ENCODE measurements around the gene TRAF3IP1.

The TRAF3IP1 gene

DNA sequence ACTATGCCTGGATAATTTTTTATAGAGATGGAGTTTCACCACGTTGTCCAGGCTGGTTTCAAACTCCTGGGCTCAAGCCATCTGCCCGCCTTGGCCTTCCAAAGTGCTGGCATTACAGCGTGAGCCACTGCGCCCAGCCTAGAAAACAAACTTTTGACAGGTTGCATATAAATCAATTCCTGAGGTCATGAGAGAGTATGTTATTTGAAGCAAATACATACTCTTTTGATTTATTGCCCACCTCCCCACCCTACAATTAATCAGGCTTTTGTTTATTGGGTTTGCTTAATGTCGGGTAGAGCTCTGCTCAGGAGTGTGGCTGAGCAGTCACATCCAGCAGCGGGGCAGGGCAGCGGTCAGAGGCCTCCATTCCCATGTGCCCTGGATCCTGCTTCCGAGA, 68.5 kb downstream of the TRAF3IP1 start:
- Histone ChIP-seq H3K9me3 (ENCODE audit: control extremely low read depth in 1 of 5, control insufficient read depth in 4 of 5, insufficient read depth in 2 of 5, low read depth in 1 of 5, low read length in 4 of 5) (peaks cover 0 to 1% (median 0%) of the 10 kb centered on the region in 5 experiments), H3K27ac (ENCODE audit: insufficient read depth in 1 of 2, low read depth in 1 of 2, low read length in 2 of 2, poor library complexity in 1 of 2, severe bottlenecking in 2 of 2) (no peak overlapping the region), H3K27me3 (replicated peaks in 2 of 5; ENCODE audit: control insufficient read depth in 4 of 5, insufficient read depth in 5 of 5, low read length in 4 of 5) (no peaks in the 10 kb centered on the region), H3K4me1 (ENCODE audit: control extremely low read depth in 1 of 4, control insufficient read depth in 4 of 4, insufficient read depth in 4 of 4, low read length in 3 of 4) (peaks cover 3 to 22% (median 8%) of the 10 kb centered on the region in 4 experiments), H3K36me3 (ENCODE audit: control insufficient read depth in 4 of 4, insufficient read depth in 4 of 4, low read length in 3 of 4) (peaks cover 0 to 2% (median 0%) of the 10 kb centered on the region in 4 experiments), H3K4me3 (ENCODE audit: control insufficient read depth in 1 of 7, extremely low read depth in 1 of 7, insufficient read depth in 4 of 7, low read depth in 2 of 7, low read length in 6 of 7) (no peak overlapping the region)
- CTCF ChIA-PET = no interaction called here
- POLR2A ChIA-PET = no interaction called here
- no peak for DNase-seq
- WGBS (ENCODE audit: insufficient coverage) = 92% methylated on average over 6 of the region's 8 CpGs

DNA sequence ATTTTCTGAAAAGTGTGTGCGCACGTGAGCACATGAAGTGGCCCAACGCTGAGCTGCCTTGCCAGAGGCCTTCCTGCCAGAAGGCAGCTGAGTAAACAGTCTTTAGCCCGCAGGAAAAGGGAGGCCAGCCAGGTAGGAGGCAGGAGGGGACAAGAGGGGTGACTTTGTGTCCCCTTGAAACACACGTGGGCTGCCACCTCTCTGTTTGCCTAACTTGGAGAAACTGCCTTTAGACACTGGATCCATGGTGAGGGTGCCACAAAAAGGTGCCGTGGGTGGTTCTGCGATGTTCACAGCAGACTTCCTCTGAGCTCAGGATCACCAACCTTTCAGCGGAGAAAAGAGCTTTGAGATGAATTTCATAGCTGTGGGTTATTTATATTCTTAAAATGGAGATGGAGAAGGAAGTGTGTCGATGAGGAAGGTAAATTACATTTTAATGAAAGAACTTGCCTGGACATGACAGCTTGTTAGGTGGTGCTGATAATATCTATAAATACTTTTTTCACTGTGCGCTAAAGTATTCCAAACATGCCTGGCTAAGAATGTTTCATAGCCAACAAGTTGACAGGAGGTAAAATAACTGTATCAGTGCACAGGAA, 69.8 kb downstream of the TRAF3IP1 start:
- peak in 2 of 3 donors; percentile 46 to 64 for DNase-seq
- Histone ChIP-seq H3K4me1 (ENCODE audit: control extremely low read depth in 1 of 4, control insufficient read depth in 4 of 4, insufficient read depth in 4 of 4, low read length in 3 of 4) (peaks cover 3 to 22% (median 8%) of the 10 kb centered on the region in 4 experiments), H3K27me3 (replicated peaks in 2 of 5; ENCODE audit: control insufficient read depth in 4 of 5, insufficient read depth in 5 of 5, low read length in 4 of 5) (no peaks in the 10 kb centered on the region), H3K4me3 (ENCODE audit: control insufficient read depth in 1 of 7, extremely low read depth in 1 of 7, insufficient read depth in 4 of 7, low read depth in 2 of 7, low read length in 6 of 7) (peak overlapping the region in 2 of 7 experiments; percentile 33 to 35), H3K27ac (ENCODE audit: insufficient read depth in 1 of 2, low read depth in 1 of 2, low read length in 2 of 2, poor library complexity in 1 of 2, severe bottlenecking in 2 of 2) (no peak overlapping the region), H3K36me3 (ENCODE audit: control insufficient read depth in 4 of 4, insufficient read depth in 4 of 4, low read length in 3 of 4) (no peaks in the 10 kb centered on the region), H3K9me3 (ENCODE audit: control extremely low read depth in 1 of 5, control insufficient read depth in 4 of 5, insufficient read depth in 2 of 5, low read depth in 1 of 5, low read length in 4 of 5) (no peaks in the 10 kb centered on the region)
- CTCF ChIA-PET = interaction anchor here (0.7 to 1.4 kb wide), 6 partner anchors 11 to 77 kb away, joined by 3 to 5 read pairs (median 3); no protein-coding TSS in a partner anchor
- 25% methylated on average over 8 of the region's 10 CpGs for WGBS (ENCODE audit: insufficient coverage)
- POLR2A ChIA-PET = no interaction called here

DNA sequence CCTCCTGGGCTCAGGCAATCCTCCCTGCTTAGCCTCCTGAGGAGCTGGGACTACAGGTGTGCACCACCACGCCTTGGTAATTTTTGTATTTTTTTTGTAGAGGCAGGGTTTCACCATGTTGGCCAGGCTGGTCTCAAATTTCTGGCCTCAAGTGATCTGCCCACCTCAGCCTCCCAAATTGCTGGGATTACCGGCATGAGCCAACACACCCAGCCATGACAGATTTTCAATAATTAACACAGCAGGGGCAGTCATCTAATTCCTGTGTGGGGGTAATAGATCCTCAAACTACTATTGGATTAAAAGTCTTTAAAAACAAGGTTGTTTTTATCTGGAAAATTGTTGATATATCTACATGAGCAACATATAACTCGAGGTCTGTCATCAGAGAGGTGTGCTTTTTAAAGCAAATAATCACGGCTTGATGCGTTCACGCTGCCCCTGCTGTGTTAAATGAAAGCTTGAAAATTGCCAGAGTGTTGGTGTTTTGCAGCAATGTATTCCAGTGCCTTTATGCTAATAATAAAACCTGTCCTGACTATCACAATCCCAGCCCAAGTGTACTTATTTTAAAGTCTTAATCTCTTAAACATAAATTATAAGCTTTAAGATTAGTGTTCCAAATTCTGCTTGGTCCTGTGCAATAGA, 70.8 kb downstream of the TRAF3IP1 start:
- ChIA-PET POLR2A (no interaction called here), CTCF (interaction anchor here (1.0 to 1.4 kb wide), 4 partner anchors 12 to 76 kb away, joined by 3 to 4 read pairs (median 3); no protein-coding TSS in a partner anchor)
- H3K36me3 ChIP-seq (ENCODE audit: control insufficient read depth in 4 of 4, insufficient read depth in 4 of 4, low read length in 3 of 4) = no peaks in the 10 kb centered on the region
- H3K4me3 ChIP-seq (ENCODE audit: control insufficient read depth in 1 of 7, extremely low read depth in 1 of 7, insufficient read depth in 4 of 7, low read depth in 2 of 7, low read length in 6 of 7) = no peak overlapping the region
- H3K4me1 ChIP-seq (ENCODE audit: control extremely low read depth in 1 of 4, control insufficient read depth in 4 of 4, insufficient read depth in 4 of 4, low read length in 3 of 4) = peaks cover 3 to 22% (median 8%) of the 10 kb centered on the region in 4 experiments
- no peaks in the 10 kb centered on the region for H3K27me3 ChIP-seq (replicated peaks in 2 of 5; ENCODE audit: control insufficient read depth in 4 of 5, insufficient read depth in 5 of 5, low read length in 4 of 5)
- H3K27ac ChIP-seq (ENCODE audit: insufficient read depth in 1 of 2, low read depth in 1 of 2, low read length in 2 of 2, poor library complexity in 1 of 2, severe bottlenecking in 2 of 2) = no peak overlapping the region
- 90% methylated on average over 2 of the region's 6 CpGs for WGBS (ENCODE audit: insufficient coverage)
- DNase-seq = no peak
- no peaks in the 10 kb centered on the region for H3K9me3 ChIP-seq (ENCODE audit: control extremely low read depth in 1 of 5, control insufficient read depth in 4 of 5, insufficient read depth in 2 of 5, low read depth in 1 of 5, low read length in 4 of 5)

DNA sequence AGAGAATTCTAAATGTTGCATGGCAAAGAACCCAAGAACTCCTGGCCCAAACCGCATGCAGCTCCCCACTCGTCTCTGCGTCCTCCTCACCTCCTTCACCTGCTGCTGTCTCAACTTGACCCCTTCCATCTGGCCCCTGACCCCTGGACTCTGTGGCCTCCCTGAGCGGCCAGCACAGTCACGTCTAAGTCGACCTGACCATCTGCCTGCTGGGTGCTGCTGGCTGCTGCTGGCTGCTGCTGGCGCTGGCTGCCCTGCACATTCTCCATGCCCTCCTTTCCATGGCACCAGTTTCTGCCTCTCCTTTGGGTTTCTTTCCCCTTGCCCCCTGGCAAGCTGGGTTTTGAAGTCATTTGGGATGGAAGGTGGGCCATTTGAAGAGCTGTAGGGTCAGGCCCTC, 76.3 kb downstream of the TRAF3IP1 start:
- Histone ChIP-seq H3K27me3 (replicated peaks in 2 of 5; ENCODE audit: control insufficient read depth in 4 of 5, insufficient read depth in 5 of 5, low read length in 4 of 5) (no peaks in the 10 kb centered on the region), H3K4me1 (ENCODE audit: control extremely low read depth in 1 of 4, control insufficient read depth in 4 of 4, insufficient read depth in 4 of 4, low read length in 3 of 4) (no peaks in the 10 kb centered on the region), H3K36me3 (ENCODE audit: control insufficient read depth in 4 of 4, insufficient read depth in 4 of 4, low read length in 3 of 4) (peaks cover 0 to 7% (median 1%) of the 10 kb centered on the region in 4 experiments), H3K9me3 (ENCODE audit: control extremely low read depth in 1 of 5, control insufficient read depth in 4 of 5, insufficient read depth in 2 of 5, low read depth in 1 of 5, low read length in 4 of 5) (no peaks in the 10 kb centered on the region), H3K4me3 (ENCODE audit: control insufficient read depth in 1 of 7, extremely low read depth in 1 of 7, insufficient read depth in 4 of 7, low read depth in 2 of 7, low read length in 6 of 7) (no peak overlapping the region), H3K27ac (ENCODE audit: insufficient read depth in 1 of 2, low read depth in 1 of 2, low read length in 2 of 2, poor library complexity in 1 of 2, severe bottlenecking in 2 of 2) (no peak overlapping the region)
- CTCF ChIA-PET = interaction anchor here (0.6 to 2.0 kb wide), 4 partner anchors 20 to 61 kb away, joined by 3 to 5 read pairs (median 4); no protein-coding TSS in a partner anchor
- DNase-seq = no peak
- WGBS (ENCODE audit: insufficient coverage) = 94% methylated on average over 7 of the region's 7 CpGs
- POLR2A ChIA-PET = no interaction called here

DNA sequence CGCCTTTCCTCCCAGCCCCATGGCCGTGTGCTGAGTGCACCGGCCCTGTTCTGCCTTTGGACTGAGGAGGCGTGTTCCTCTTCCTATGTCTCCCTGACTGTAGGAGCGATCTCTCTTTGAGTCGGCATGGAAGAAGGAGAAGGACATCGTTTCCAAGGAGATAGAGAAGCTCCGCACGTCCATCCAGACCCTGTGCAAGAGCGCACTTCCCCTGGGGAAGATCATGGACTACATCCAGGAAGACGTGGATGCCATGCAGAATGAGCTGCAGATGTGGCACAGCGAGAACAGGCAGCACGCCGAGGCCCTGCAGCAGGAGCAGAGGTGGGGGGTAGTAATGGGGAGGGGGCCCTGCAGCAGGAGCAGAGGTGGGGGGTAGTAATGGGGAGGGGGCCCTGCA, 77.0 kb downstream of the TRAF3IP1 start:
- H3K27me3 ChIP-seq (replicated peaks in 2 of 5; ENCODE audit: control insufficient read depth in 4 of 5, insufficient read depth in 5 of 5, low read length in 4 of 5) = no peaks in the 10 kb centered on the region
- ChIA-PET POLR2A (no interaction called here), CTCF (interaction anchor here (1.5 to 2.0 kb wide), 3 partner anchors 20 to 30 kb away, joined by 3 to 5 read pairs (median 4); no protein-coding TSS in a partner anchor)
- DNase-seq = no peak
- WGBS (ENCODE audit: insufficient coverage) = 96% methylated on average over 9 of the region's 14 CpGs
- no peak overlapping the region for H3K4me3 ChIP-seq (ENCODE audit: control insufficient read depth in 1 of 7, extremely low read depth in 1 of 7, insufficient read depth in 4 of 7, low read depth in 2 of 7, low read length in 6 of 7)
- peaks cover 0 to 8% (median 1%) of the 10 kb centered on the region in 4 experiments for H3K36me3 ChIP-seq (ENCODE audit: control insufficient read depth in 4 of 4, insufficient read depth in 4 of 4, low read length in 3 of 4)
- no peak overlapping the region for H3K27ac ChIP-seq (ENCODE audit: insufficient read depth in 1 of 2, low read depth in 1 of 2, low read length in 2 of 2, poor library complexity in 1 of 2, severe bottlenecking in 2 of 2)
- no peaks in the 10 kb centered on the region for H3K9me3 ChIP-seq (ENCODE audit: control extremely low read depth in 1 of 5, control insufficient read depth in 4 of 5, insufficient read depth in 2 of 5, low read depth in 1 of 5, low read length in 4 of 5)
- H3K4me1 ChIP-seq (ENCODE audit: control extremely low read depth in 1 of 4, control insufficient read depth in 4 of 4, insufficient read depth in 4 of 4, low read length in 3 of 4) = no peaks in the 10 kb centered on the region

DNA sequence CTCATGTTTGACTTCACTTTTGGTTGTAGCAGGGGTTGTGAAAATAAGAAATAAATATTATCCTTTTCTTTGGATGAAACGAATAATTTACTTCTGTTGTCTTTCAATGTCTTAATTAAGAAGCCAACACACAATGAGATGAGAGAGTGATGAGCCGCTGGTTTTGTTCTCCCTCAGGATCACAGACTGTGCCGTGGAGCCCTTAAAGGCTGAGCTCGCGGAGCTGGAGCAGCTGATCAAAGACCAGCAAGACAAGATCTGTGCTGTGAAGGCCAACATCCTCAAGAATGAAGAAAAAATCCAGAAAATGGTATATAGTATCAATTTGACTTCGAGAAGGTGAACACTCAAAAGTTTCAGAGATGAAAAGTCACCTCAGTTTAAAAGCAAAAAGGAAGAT, 78.3 kb downstream of the TRAF3IP1 start:
- 93% methylated on average over 3 of the region's 6 CpGs for WGBS (ENCODE audit: insufficient coverage)
- ChIA-PET CTCF (no interaction called here), POLR2A (no interaction called here)
- Histone ChIP-seq H3K4me1 (ENCODE audit: control extremely low read depth in 1 of 4, control insufficient read depth in 4 of 4, insufficient read depth in 4 of 4, low read length in 3 of 4) (no peaks in the 10 kb centered on the region), H3K4me3 (ENCODE audit: control insufficient read depth in 1 of 7, extremely low read depth in 1 of 7, insufficient read depth in 4 of 7, low read depth in 2 of 7, low read length in 6 of 7) (no peak overlapping the region), H3K36me3 (ENCODE audit: control insufficient read depth in 4 of 4, insufficient read depth in 4 of 4, low read length in 3 of 4) (peaks cover 0 to 8% (median 1%) of the 10 kb centered on the region in 4 experiments), H3K27ac (ENCODE audit: insufficient read depth in 1 of 2, low read depth in 1 of 2, low read length in 2 of 2, poor library complexity in 1 of 2, severe bottlenecking in 2 of 2) (no peak overlapping the region), H3K9me3 (ENCODE audit: control extremely low read depth in 1 of 5, control insufficient read depth in 4 of 5, insufficient read depth in 2 of 5, low read depth in 1 of 5, low read length in 4 of 5) (no peaks in the 10 kb centered on the region), H3K27me3 (replicated peaks in 2 of 5; ENCODE audit: control insufficient read depth in 4 of 5, insufficient read depth in 5 of 5, low read length in 4 of 5) (no peaks in the 10 kb centered on the region)
- DNase-seq = no peak

DNA sequence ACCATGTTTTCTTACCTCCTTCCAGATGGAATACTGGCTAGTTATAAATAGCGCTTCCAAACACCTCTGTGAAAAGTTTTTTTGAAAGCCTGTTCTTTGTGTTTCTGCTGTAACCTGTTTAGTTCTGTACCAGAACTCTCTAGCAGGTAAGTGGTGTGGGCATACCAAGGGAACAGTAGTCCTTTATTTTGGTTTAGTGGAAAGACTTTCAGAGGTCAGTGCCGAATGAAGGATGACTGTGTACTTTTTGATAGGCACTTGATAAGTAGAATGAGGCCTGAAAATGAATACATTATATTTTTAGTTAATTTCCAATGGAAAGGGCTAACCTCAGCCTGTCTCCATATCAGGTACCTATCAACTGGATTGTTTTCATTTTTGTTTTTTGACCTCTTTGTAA, 78.8 kb downstream of the TRAF3IP1 start:
- Histone ChIP-seq H3K4me1 (ENCODE audit: control extremely low read depth in 1 of 4, control insufficient read depth in 4 of 4, insufficient read depth in 4 of 4, low read length in 3 of 4) (no peaks in the 10 kb centered on the region), H3K36me3 (ENCODE audit: control insufficient read depth in 4 of 4, insufficient read depth in 4 of 4, low read length in 3 of 4) (peaks cover 0 to 8% (median 1%) of the 10 kb centered on the region in 4 experiments), H3K27me3 (replicated peaks in 2 of 5; ENCODE audit: control insufficient read depth in 4 of 5, insufficient read depth in 5 of 5, low read length in 4 of 5) (no peaks in the 10 kb centered on the region), H3K9me3 (ENCODE audit: control extremely low read depth in 1 of 5, control insufficient read depth in 4 of 5, insufficient read depth in 2 of 5, low read depth in 1 of 5, low read length in 4 of 5) (no peaks in the 10 kb centered on the region), H3K27ac (ENCODE audit: insufficient read depth in 1 of 2, low read depth in 1 of 2, low read length in 2 of 2, poor library complexity in 1 of 2, severe bottlenecking in 2 of 2) (no peak overlapping the region), H3K4me3 (ENCODE audit: control insufficient read depth in 1 of 7, extremely low read depth in 1 of 7, insufficient read depth in 4 of 7, low read depth in 2 of 7, low read length in 6 of 7) (no peak overlapping the region)
- DNase-seq = no peak
- ChIA-PET POLR2A (no interaction called here), CTCF (no interaction called here)
- 90% methylated on average over 1 of the region's 2 CpGs for WGBS (ENCODE audit: insufficient coverage)
